ENCODE results near the gene HORMAD2. TPM values are rescaled to one million over a fixed set of nuclear protein-coding genes. Genes with fewer than 3 reads are reported as not detected.

HORMAD2 gene
- total RNA-seq, 1 donor from 2014 or later, result not detected

GRCh38 chr22:30046716-30047363, 33.4 kb upstream of the HORMAD2 start:
- no peaks in the 10 kb centered on the region for H3K36me3 Mint-ChIP-seq
- H3K4me3 Mint-ChIP-seq, result no peak overlapping the region
- H3K27me3 Mint-ChIP-seq (ENCODE audit: low read depth), result no peaks in the 10 kb centered on the region
- DNase-seq (ENCODE audit: low spot score in 2 of 2, unreplicated experiment in 2 of 2), result no peak
- TF ChIP-seq CTCF (IDR thresholded peaks at IDR 0.05; ENCODE audit: unreplicated experiment), result no peak
- H3K4me1 Mint-ChIP-seq, result peaks cover 24% of the 10 kb centered on the region
- H3K27ac Mint-ChIP-seq, result no peak overlapping the region
- no peaks in the 10 kb centered on the region for H3K9me3 Mint-ChIP-seq

- H3K9me3 Mint-ChIP-seq, result no peaks in the 10 kb centered on the region
- no peaks in the 10 kb centered on the region for H3K36me3 Mint-ChIP-seq
- H3K4me3 Mint-ChIP-seq, result no peak overlapping the region
- H3K27ac Mint-ChIP-seq, result no peak overlapping the region
- peaks cover 24% of the 10 kb centered on the region for H3K4me1 Mint-ChIP-seq
- no peak for DNase-seq (ENCODE audit: low spot score in 2 of 2, unreplicated experiment in 2 of 2)
- TF ChIP-seq CTCF (IDR thresholded peaks at IDR 0.05; ENCODE audit: unreplicated experiment), result no peak
- H3K27me3 Mint-ChIP-seq (ENCODE audit: low read depth), result no peaks in the 10 kb centered on the region
Measured at GRCh38 chr22:30047364-30047738, 32.9 kb upstream of the HORMAD2 start.

- TF ChIP-seq CTCF (IDR thresholded peaks at IDR 0.05; ENCODE audit: unreplicated experiment), result no peak
- Mint-ChIP-seq H3K27me3 (ENCODE audit: low read depth) (no peaks in the 10 kb centered on the region), H3K4me1 (peaks cover 15% of the 10 kb centered on the region), H3K36me3 (no peaks in the 10 kb centered on the region), H3K9me3 (no peaks in the 10 kb centered on the region), H3K4me3 (no peak overlapping the region), H3K27ac (no peak overlapping the region)
- no peak for DNase-seq (ENCODE audit: low spot score in 2 of 2, unreplicated experiment in 2 of 2)
Measured at GRCh38 chr22:30048681-30049080, 31.6 kb upstream of the HORMAD2 start.

- H3K9me3 Mint-ChIP-seq, result peaks cover 17% of the 10 kb centered on the region
- H3K27ac Mint-ChIP-seq, result no peak overlapping the region
- no peak for DNase-seq (ENCODE audit: low spot score in 2 of 2, unreplicated experiment in 2 of 2)
- H3K4me1 Mint-ChIP-seq, result peaks cover 9% of the 10 kb centered on the region
- peaks cover 3% of the 10 kb centered on the region for H3K36me3 Mint-ChIP-seq
- TF ChIP-seq CTCF (IDR thresholded peaks at IDR 0.05; ENCODE audit: unreplicated experiment), result no peak
- no peaks in the 10 kb centered on the region for H3K27me3 Mint-ChIP-seq (ENCODE audit: low read depth)
- H3K4me3 Mint-ChIP-seq, result no peak overlapping the region
Measured at GRCh38 chr22:30054067-30054763, 26.0 kb upstream of the HORMAD2 start.

GRCh38 chr22:30054764-30055069, 25.5 kb upstream of the HORMAD2 start:
- Mint-ChIP-seq H3K36me3 (peaks cover 5% of the 10 kb centered on the region), H3K9me3 (peaks cover 21% of the 10 kb centered on the region), H3K4me3 (no peak overlapping the region), H3K27me3 (ENCODE audit: low read depth) (no peaks in the 10 kb centered on the region), H3K4me1 (peaks cover 9% of the 10 kb centered on the region), H3K27ac (no peak overlapping the region)
- TF ChIP-seq CTCF (IDR thresholded peaks at IDR 0.05; ENCODE audit: unreplicated experiment), result no peak
- DNase-seq (ENCODE audit: low spot score in 2 of 2, unreplicated experiment in 2 of 2), result no peak
